Embryonic facial prominence (tissue), 1 donor: ENCODE measurements around the gene BIRC3.
"Not testable (repeated sequence)": the region's sequence is repeated elsewhere in the genome, so short reads cannot be mapped to it uniquely, and the experiment has no call there.

ENCODE experiments used
- DNase-seq: peaks from one replicate; pipeline ENCODE4 v3.0.0-alpha.2; 2016; ENCODE audit errors: extremely low spot score

Gene BIRC3

GRCh38 chr11:102323542-102324251 is 6.4 kb downstream of the BIRC3 start:
- DNase-seq: no peak

GRCh38 chr11:102325088-102325487 is 7.8 kb downstream of the BIRC3 start:
- no peak for DNase-seq

- no peak for DNase-seq
Observed at GRCh38 chr11:102328748-102329147, 11.5 kb downstream of the BIRC3 start.

DNA sequence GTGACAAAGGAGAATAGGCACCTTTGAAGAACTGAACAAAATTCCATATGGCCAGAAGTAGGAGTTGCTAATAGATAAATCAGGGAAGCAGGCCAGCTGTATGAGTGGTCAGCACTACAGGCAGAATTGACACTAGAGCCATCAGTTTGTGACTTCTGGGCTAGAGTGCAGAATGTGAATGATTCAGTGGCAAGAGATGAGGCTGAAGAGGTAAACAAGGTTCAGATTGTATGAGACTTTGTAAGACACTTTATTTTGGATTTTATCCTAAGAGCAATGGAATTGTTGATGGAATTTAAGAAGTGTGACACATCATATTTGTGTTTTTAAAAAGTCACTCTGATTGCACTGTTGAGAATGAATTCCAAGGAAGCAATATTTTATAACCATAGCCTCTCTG is 12.9 kb downstream of the BIRC3 start:
- no peak for DNase-seq

GRCh38 chr11:102331341-102331740 is 14.1 kb downstream of the BIRC3 start:
- DNase-seq: no peak

GRCh38 chr11:102332611-102332994 is 15.3 kb downstream of the BIRC3 start:
- no peak for DNase-seq

DNA sequence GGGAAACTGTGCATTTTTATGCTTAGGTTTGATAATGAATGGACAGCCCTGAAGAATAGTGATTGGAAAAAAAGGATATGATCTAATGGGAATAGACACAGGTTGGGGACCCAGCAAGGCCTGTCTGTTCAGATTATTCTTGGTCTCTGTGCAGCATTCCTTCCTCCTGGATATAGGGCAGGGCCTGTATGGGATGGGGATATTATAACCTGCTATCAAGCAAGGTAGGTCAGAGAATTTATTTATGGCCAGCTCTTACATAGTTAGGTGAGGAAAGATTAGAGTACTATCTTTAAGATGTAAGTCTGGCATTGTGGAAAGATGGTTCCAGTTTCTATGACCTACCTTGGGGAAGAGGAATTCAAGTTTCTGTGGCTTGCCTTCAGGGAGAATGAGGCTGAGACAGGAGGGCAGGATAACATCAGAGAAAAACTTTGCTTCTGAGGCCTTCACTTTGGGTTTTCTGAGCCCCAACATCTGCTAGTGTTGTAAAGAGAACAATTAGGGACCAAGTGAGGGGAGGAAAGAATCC is 21.3 kb downstream of the BIRC3 start:
- no peak for DNase-seq

DNA sequence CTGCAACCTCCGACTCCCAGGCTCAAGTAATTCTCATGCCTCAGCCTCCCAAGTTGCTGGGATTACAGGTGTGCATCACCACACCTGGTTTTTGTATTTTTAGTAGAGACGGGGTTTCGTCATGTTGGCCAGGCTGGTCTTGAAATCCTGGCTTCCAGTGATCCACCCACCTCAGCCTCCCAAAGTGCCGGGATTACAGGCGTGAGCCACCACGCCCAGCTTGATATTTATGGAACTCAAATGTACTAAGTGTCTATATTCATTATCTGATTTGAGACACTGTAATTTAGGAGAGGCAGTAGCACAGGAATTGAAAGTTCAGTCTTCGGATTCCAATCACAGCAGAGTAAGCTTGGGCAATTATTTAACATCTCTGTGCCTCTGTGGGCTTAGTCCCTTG is 24.0 kb downstream of the BIRC3 start:
- not testable (repeated sequence) for DNase-seq

DNA sequence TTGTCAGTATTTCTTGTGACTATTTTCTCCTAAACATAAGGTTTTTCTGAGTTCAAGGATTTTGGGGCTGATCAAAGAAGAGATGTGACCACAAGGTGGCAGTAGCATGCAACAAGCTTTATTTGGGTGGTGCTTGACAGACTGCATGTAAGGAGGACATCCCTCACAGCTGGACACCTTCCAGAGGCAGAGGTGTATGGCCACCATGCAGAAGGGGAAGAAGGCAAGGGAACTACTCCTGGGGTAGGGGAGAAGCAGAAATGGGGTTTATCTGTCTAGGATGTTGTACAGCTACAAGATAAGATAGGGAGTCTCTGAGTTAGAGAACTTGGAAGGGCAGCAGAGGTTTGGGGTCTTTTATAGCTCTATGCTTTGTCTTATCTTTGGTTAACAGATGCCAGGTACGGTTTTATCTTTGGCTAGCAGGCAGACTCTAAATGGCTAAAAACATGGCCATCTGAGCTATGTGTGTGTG is 24.6 kb downstream of the BIRC3 start:
- DNase-seq: no peak

- DNase-seq: no peak
Observed at GRCh38 chr11:102343809-102344208, 26.5 kb downstream of the BIRC3 start.

- no peak for DNase-seq
Observed at GRCh38 chr11:102345904-102346303, 28.6 kb downstream of the BIRC3 start.

DNA sequence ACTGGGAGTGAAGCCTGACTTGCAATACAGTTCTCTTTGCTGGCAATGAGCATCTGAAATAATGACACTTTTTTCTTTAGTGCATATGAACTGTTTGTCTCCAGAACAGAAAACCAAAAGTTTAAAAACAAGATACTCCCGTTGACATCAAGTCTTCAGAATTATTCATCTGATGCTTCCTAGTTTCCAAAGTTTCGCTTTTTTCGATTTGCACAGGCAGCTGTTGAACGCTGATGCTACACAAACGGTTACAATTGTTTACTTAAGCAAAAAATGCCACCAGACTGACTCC is 29.1 kb downstream of the BIRC3 start:
- DNase-seq: peak; percentile 8

DNA sequence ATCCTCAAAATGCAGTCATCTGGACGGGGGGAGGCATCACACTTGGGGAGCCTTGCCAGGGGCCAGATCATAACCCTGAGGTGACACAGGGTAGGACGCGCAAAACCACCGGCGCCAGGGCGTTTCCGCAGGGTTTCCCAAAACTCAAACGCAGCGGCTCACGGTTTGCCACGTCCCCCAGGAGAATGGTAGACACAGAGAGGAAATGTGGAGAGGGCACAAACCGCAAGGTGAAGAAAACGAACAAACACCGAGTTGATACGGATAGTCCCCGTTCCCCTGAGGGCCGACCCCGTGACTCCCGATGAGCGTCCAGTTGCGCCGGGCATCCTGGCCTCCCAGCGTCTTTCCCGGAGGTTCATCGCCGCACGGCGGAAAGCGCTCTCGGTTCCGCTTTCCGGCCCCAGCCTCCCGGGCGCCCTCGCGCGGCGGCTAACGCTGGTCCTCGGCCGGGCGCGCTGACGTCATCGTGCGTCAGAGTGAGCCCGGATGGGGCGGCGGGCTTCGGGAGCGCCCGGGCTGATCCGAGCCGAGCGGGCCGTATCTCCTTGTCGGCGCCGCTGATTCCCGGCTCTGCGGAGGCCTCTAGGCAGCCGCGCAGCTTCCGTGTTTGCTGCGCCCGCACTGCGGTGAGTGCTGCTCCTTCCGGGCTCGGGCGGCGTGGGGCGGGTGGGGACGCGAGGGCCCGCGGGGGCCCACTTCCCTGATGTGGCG is 29.6 kb downstream of the BIRC3 start, which contains the start of gene BIRC2:
Gene BIRC2 (plus strand): TSS at position 467 of the 714 bp plus-strand sequence. CDS start 2,641 bp downstream, outside the sequence.
- DNase-seq: peak; percentile 86

- no peak for DNase-seq
Observed at GRCh38 chr11:102347462-102348370, 30.4 kb downstream of the BIRC3 start.

GRCh38 chr11:102357116-102357515 is 39.8 kb downstream of the BIRC3 start:
- DNase-seq: no peak

DNA sequence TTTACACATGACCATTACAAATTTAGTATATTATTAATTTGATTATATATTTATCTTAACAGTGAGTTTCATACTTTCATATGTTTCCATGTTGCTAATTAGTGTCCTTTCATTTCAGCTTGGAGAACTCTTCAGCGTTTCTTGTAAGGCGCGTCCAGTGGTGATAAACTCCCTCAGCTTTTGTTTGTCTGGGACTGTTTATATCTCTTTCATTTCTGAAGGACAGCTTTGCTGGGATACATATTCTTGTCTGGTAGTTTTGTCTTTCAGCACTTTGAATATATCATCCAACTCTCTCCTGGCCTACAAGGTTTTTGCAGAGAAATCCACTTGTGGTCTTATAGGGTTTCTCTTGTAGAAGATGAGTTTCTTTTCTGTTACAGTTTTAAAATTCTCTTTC is 42.1 kb downstream of the BIRC3 start:
- DNase-seq: no peak

GRCh38 chr11:102360681-102361080 is 43.4 kb downstream of the BIRC3 start:
- no peak for DNase-seq

DNA sequence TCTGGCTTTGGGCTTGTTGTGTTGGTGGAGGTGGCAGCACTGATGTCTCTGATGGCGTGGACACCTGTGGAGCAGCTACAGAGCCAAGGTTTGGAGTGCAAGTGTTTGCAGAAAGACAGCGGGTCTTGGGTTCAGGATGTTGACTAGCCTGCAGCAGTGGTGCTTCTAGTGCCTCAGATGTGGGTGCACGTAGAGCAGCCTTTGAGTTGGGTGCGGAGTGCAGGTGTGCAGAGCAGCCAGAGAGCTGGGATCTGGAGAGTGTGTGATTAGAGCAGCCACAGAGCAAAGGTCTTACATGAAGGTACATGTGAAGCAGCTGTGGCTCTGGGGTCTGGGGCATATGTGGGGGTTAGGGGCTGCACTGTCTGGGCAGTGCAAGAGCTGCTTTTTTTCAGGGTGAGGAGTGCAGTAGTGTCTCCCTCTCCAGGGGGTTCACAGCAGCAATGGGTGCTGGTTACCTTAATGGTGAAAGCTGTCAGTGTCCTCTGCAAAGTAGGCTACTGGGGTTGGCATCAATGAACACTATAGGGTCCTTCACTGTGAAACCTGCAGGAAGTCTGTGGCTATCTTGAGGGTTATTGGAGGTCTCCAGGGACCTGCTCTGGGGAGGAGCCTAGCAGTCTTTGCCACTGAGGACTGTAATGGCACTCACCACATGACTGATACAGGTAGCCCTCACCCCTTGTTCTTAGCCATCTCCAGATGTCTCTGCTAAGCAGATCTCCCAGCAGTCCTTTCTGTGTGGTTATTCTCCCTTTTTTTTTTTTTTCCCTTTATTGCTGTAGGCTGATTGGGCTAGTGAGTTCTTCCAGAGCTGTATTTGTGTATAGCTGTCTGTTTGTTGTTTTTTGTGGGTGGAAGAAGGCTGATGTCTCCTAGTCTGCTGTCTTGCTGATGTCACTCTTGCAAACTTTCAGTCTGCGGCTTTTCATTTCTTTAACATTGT is 44.1 kb downstream of the BIRC3 start:
- DNase-seq: no peak

DNA sequence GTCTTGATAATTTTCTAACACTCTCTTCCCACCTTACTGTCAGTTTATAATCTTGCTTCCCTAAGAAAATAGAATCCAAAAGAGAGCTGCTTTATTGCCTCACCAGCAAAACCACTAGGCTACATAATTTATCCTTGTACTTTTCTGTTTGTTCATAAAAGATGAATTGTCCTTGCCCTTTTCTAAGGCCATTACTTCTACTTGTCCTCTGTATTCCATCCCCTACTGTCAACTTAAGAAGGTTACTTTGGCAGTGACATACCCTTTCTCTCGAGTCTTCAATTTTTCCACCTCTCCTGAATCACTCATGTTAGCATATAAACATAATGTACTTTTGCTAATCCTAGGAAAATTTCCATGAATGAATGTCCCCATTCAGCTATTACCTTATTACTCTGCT is 47.7 kb downstream of the BIRC3 start:
- DNase-seq: no peak

DNA sequence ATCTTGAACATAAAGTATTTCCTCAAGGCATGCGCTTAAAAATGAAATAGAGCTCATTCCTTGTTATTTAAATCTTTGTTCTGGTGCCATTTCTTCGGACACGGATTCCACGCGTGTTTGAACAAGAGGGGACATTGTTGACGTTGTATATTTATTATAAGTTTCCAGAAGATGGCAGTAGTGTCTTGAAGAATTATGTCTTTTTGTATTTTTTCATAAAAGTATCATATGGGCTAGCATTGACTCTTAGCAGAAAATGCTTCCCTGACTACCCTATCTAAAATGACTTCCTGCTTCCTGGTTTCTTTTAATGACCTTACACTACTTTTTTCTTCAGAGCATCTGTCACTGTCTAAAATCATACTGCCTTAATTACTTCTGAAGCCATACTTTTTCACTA is 50.1 kb downstream of the BIRC3 start:
- DNase-seq: peak; percentile 40

- DNase-seq: no peak
Observed at GRCh38 chr11:102368472-102368871, 51.2 kb downstream of the BIRC3 start.
